CD4-positive, alpha-beta memory T cell (primary cell): ENCODE measurements around the gene DRD3. TPM values are rescaled to one million over a fixed set of nuclear protein-coding genes. Genes with fewer than 3 reads are reported as not detected.

ENCODE experiments used
- CTCF ChIA-PET: fragments of 350-600 bp; sonication (Branson Sonifier 250); formaldehyde crosslinking; loops from one replicate; lab custom pipeline; 2021; ENCODE audit warnings: inconsistent platforms; ENCODE audit not compliant: partially characterized antibody; lab: Charles Lee
- POLR2A ChIA-PET: fragments of 350-600 bp; sonication (Branson Sonifier 250); formaldehyde crosslinking; loops from one replicate; lab custom pipeline; 2021; ENCODE audit not compliant: partially characterized antibody; lab: Charles Lee
- DNase-seq, 5 donors: peaks; one replicate each; pipeline versions ENCODE4 v3.0.0 to v3.0.0-alpha.2; 2020 to 2022; ENCODE audit warnings: mixed read lengths in 1 of 5
- H3K27ac ChIP-seq: one replicate; pipeline ENCODE4 v1.7.0; 2013; ENCODE audit warnings: low read depth, low read length
- H3K27me3 ChIP-seq: 2 replicates; pipeline ENCODE4 v1.7.0; 2013; ENCODE audit warnings: mild to moderate bottlenecking, low read length, moderate library complexity; ENCODE audit not compliant: insufficient read depth
- H3K36me3 ChIP-seq: 2 replicates; pipeline ENCODE4 v1.7.0; 2013; ENCODE audit warnings: mild to moderate bottlenecking, low read length, moderate library complexity; ENCODE audit not compliant: insufficient read depth
- H3K4me1 ChIP-seq: 2 replicates; pipeline ENCODE4 v1.7.0; 2013; ENCODE audit warnings: mild to moderate bottlenecking, low read length, moderate library complexity; ENCODE audit not compliant: insufficient read depth
- H3K4me3 ChIP-seq, 2 donors: one replicate each; pipeline ENCODE4 v1.7.0; 2013; ENCODE audit warnings: low read length in 2 of 2, mild to moderate bottlenecking in 1 of 2
- H3K9me3 ChIP-seq, 2 donors: one replicate each; pipeline ENCODE4 v1.7.0; 2013; ENCODE audit warnings: low read length in 2 of 2, control low read depth in 1 of 2; ENCODE audit not compliant: control insufficient read depth in 1 of 2
- H3K27ac Mint-ChIP-seq, 7 donors: one replicate each; pipeline ENCODE4 v1.8.0; 2020 to 2021; ENCODE audit warnings: mixed read lengths in 7 of 7, mild to moderate bottlenecking in 6 of 7, inconsistent platforms in 3 of 7, moderate library complexity in 3 of 7
- H3K27me3 Mint-ChIP-seq, 2 donors: one replicate each; pipeline ENCODE4 v1.8.0; 2020 to 2021; ENCODE audit warnings: mixed read lengths in 2 of 2
- H3K36me3 Mint-ChIP-seq, 2 donors: one replicate each; pipeline ENCODE4 v1.8.0; 2020 to 2021; ENCODE audit warnings: mixed read lengths in 2 of 2, inconsistent platforms in 1 of 2, mild to moderate bottlenecking in 1 of 2
- H3K4me1 Mint-ChIP-seq, 4 donors: one replicate each; pipeline ENCODE4 v1.8.0; 2020 to 2021; ENCODE audit warnings: mixed read lengths in 4 of 4, mild to moderate bottlenecking in 1 of 4
- H3K4me3 Mint-ChIP-seq, 8 donors: one replicate each; pipeline ENCODE4 v1.8.0; 2020 to 2021; ENCODE audit warnings: mixed read lengths in 8 of 8, mild to moderate bottlenecking in 7 of 8, moderate library complexity in 6 of 8, inconsistent platforms in 3 of 8
- H3K9me3 Mint-ChIP-seq, 8 donors: one replicate each; pipeline ENCODE4 v1.8.0; 2020 to 2021; ENCODE audit warnings: mixed read lengths in 8 of 8, mild to moderate bottlenecking in 5 of 8, inconsistent platforms in 3 of 8, moderate library complexity in 1 of 8
- intact Hi-C: fragments of 100-400 bp; cut with micrococcal nuclease; formaldehyde crosslinking; loops from one replicate; pipeline ENCODE4 v1.15.1; 2023
- polyA plus RNA-seq, 2 donors: library from polyadenylated mRNA; unstranded; fragments of 300-500 nt; fragmentation: Illumina TruSeq; gene quantifications; one replicate each; pipeline ENCODE4 v1.2.3, GENCODE V29; 2021
- total RNA-seq, 2 experiments: library from RNA; stranded (reverse); gene quantifications; one replicate each; pipeline ENCODE4 v1.2.3, GENCODE V29; 2021

The DRD3 gene
- total and polyA plus RNA-seq, 4 experiments from 2014 or later, result 0.28 to 0.35 TPM; not detected in 2

DNA sequence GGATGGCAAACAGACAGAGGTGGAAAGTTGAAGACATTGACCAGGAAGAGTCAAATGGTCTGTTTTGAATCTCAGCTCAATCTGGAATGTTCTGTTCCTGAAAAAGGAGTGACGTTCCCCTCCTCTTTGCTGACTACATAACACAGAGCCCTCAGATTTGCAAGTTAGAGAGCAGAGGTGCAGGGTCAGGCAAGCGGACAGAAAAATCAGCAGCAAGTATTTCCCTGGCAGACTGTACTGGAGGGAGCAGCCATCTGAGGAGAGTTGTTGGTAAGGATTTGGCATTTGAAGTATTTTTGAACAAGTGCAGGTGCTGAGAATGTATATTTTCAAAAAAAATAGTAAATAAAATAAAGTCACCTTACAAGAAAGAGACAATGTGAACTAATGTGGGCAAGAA lies 40.9 kb upstream of the DRD3 start:
- CTCF ChIA-PET, result interaction anchor here (2.4 to 7.4 kb wide), 2 partner anchors 12 to 74 kb away, joined by 9 to 138 read pairs; partner anchors contain the start of gene TIGIT
- Mint-ChIP-seq H3K27ac (peak overlapping the region in 5 of 7 donors; percentile 68 to 96 (median 91)), H3K4me1 (peaks cover 0 to 49% (median 20%) of the 10 kb centered on the region in 4 donors), H3K4me3 (peak overlapping the region in 3 of 8 donors; percentile 44 to 57 (median 45)), H3K27me3 (no peaks in the 10 kb centered on the region), H3K36me3 (peaks cover 6 to 16% of the 10 kb centered on the region in 2 donors), H3K9me3 (peaks cover 2 to 9% (median 5%) of the 10 kb centered on the region in 8 donors)
- Histone ChIP-seq H3K4me3 (no peak overlapping the region), H3K9me3 (peaks cover 0 to under 1% of the 10 kb centered on the region in 2 donors), H3K27me3 (no peaks in the 10 kb centered on the region), H3K27ac (no peak overlapping the region), H3K36me3 (no peaks in the 10 kb centered on the region), H3K4me1 (peaks cover 100% of the 10 kb centered on the region)
- POLR2A ChIA-PET, result interaction anchor here (0.7 to 8.4 kb wide), 3 partner anchors 14 to 474 kb away, joined by 3 to 309 read pairs (median 188); partner anchors contain the start of genes NAA50, TIGIT and ZNF80
- intact Hi-C loops, result loop anchor here (10.0 kb wide), 1 partner anchor 1565 kb away; no protein-coding TSS in a partner anchor
- DNase-seq, result no peak

DNA sequence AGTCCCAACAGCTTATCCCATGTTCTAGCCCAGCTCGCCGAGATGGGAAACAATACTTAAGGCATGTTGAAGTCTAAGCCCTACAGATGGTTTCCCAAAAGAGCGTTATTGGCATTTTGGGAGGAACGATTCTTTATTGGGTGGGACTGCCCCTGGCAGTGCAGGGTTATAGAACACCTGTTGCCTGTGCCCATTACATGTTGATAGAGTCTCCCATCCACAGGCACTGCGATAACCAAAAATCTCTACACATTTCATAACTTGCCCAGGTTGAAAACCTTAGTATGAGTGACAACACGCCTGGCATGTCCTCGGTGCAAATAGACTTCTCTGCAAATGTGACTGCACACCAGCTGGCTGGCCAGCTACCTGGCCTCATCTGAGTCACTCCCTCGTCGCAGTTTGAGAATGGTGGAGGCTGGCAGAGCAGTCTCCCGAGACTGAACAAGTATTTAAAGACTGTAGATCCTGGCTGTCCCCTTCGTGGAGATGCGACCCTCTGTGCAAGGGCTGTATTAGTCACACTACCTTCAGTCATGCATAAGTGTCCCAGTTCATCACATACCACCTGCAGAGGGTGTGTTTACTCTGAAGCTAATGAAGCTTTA lies 39.8 kb upstream of the DRD3 start:
- no peak overlapping the region for H3K4me3 ChIP-seq
- Mint-ChIP-seq H3K27me3 (no peaks in the 10 kb centered on the region), H3K9me3 (no peaks in the 10 kb centered on the region), H3K4me1 (peaks cover 0 to 44% (median 17%) of the 10 kb centered on the region in 4 donors), H3K4me3 (peak overlapping the region in 2 of 8 donors; percentile 5 to 16), H3K36me3 (peaks cover 6 to 9% of the 10 kb centered on the region in 2 donors), H3K27ac (peak overlapping the region in 3 of 7 donors; percentile 11 to 89 (median 81))
- no peaks in the 10 kb centered on the region for H3K36me3 ChIP-seq
- intact Hi-C loops, result loop anchor here (10.0 kb wide), 1 partner anchor 1566 kb away; no protein-coding TSS in a partner anchor
- no peaks in the 10 kb centered on the region for H3K27me3 ChIP-seq
- H3K4me1 ChIP-seq, result peaks cover 99% of the 10 kb centered on the region
- DNase-seq, result no peak
- no peaks in the 10 kb centered on the region for H3K9me3 ChIP-seq
- ChIA-PET POLR2A (interaction anchor here (0.7 to 8.4 kb wide), 9 partner anchors 8 to 928 kb away, joined by 3 to 309 read pairs (median 12); partner anchors contain the start of genes NAA50, TIGIT and ZNF80), CTCF (interaction anchor here (0.9 to 7.4 kb wide), 6 partner anchors 9 to 81 kb away, joined by 3 to 138 read pairs (median 8); partner anchors contain the start of gene TIGIT)
- no peak overlapping the region for H3K27ac ChIP-seq

DNA sequence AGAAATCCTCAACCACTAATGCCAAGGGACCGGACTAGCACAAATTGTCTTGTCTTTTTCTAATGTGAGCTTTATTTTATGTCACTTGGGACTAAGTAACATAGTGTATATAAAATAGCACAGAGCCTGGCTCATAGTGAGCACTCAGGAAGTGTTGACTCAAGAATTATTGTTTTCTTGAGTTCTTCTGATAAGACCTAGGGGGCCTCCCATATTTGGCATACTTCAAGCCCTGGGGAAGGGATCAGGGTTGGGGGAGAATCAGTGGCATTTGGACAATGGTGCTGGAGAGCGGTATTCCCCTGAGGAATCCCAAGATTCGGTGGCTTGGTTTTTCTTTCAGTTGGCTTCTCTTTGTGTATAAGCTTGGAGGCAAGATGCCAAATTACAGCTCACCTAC lies 39.2 kb upstream of the DRD3 start:
- peaks cover 99% of the 10 kb centered on the region for H3K4me1 ChIP-seq
- no peak for DNase-seq
- no peaks in the 10 kb centered on the region for H3K36me3 ChIP-seq
- POLR2A ChIA-PET, result interaction anchor here (0.6 to 8.4 kb wide), 11 partner anchors 9 to 928 kb away, joined by 3 to 309 read pairs (median 6); partner anchors contain the start of genes TIGIT and ZNF80
- Mint-ChIP-seq H3K4me3 (peak overlapping the region in 5 of 8 donors; percentile 14 to 55 (median 31)), H3K9me3 (no peaks in the 10 kb centered on the region), H3K27ac (peak overlapping the region in 3 of 7 donors; percentile 8 to 83 (median 67)), H3K4me1 (peaks cover 0 to 44% (median 17%) of the 10 kb centered on the region in 4 donors), H3K27me3 (no peaks in the 10 kb centered on the region), H3K36me3 (peaks cover 5 to 6% of the 10 kb centered on the region in 2 donors)
- H3K4me3 ChIP-seq, result no peak overlapping the region
- CTCF ChIA-PET, result interaction anchor here (0.9 to 7.4 kb wide), 6 partner anchors 10 to 81 kb away, joined by 3 to 138 read pairs (median 8); partner anchors contain the start of gene TIGIT
- no peak overlapping the region for H3K27ac ChIP-seq
- H3K9me3 ChIP-seq, result no peaks in the 10 kb centered on the region
- intact Hi-C loops, result loop anchor here (10.0 kb wide), 1 partner anchor 1567 kb away; no protein-coding TSS in a partner anchor
- H3K27me3 ChIP-seq, result no peaks in the 10 kb centered on the region

DNA sequence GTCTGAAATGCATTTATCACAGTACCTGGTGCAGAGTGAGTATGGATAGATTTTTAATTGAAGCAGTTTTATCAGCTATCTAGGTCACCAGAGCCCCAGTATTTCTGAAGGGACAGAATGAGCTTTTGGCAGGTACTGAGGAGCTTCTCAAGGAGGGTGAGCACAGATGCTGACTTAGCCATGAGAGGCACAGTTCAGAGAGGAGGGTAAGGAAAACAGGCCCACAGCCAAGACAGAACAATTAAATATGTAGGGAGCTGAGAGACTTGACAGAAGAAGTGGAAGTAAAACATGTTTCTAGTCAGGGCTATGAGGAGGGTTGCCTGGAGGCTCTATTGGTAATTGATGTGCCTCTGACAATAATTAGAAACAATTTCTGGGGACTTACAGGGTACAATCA lies 38.4 kb upstream of the DRD3 start:
- POLR2A ChIA-PET, result interaction anchor here (0.6 to 8.4 kb wide), 8 partner anchors 10 to 101 kb away, joined by 3 to 309 read pairs (median 14); partner anchors contain the start of genes TIGIT and ZNF80
- intact Hi-C loops, result loop anchor here (10.0 kb wide), 1 partner anchor 1568 kb away; no protein-coding TSS in a partner anchor
- H3K9me3 Mint-ChIP-seq, result no peaks in the 10 kb centered on the region
- no peak overlapping the region for H3K4me3 ChIP-seq
- DNase-seq, result no peak
- H3K36me3 Mint-ChIP-seq, result peaks cover 5 to 6% of the 10 kb centered on the region in 2 donors
- H3K36me3 ChIP-seq, result no peaks in the 10 kb centered on the region
- peaks cover 99% of the 10 kb centered on the region for H3K4me1 ChIP-seq
- peak overlapping the region; percentile 1 for H3K27ac ChIP-seq
- CTCF ChIA-PET, result interaction anchor here (0.8 to 7.4 kb wide), 6 partner anchors 10 to 201 kb away, joined by 3 to 138 read pairs (median 8); partner anchors contain the start of gene TIGIT
- peak overlapping the region in 2 of 7 donors; percentile 81 to 83 for H3K27ac Mint-ChIP-seq
- H3K4me3 Mint-ChIP-seq, result peak overlapping the region in 4 of 8 donors; percentile 1 to 31 (median 22)
- H3K9me3 ChIP-seq, result no peaks in the 10 kb centered on the region
- peaks cover 0 to 47% (median 19%) of the 10 kb centered on the region in 4 donors for H3K4me1 Mint-ChIP-seq
- no peaks in the 10 kb centered on the region for H3K27me3 ChIP-seq
- no peaks in the 10 kb centered on the region for H3K27me3 Mint-ChIP-seq

DNA sequence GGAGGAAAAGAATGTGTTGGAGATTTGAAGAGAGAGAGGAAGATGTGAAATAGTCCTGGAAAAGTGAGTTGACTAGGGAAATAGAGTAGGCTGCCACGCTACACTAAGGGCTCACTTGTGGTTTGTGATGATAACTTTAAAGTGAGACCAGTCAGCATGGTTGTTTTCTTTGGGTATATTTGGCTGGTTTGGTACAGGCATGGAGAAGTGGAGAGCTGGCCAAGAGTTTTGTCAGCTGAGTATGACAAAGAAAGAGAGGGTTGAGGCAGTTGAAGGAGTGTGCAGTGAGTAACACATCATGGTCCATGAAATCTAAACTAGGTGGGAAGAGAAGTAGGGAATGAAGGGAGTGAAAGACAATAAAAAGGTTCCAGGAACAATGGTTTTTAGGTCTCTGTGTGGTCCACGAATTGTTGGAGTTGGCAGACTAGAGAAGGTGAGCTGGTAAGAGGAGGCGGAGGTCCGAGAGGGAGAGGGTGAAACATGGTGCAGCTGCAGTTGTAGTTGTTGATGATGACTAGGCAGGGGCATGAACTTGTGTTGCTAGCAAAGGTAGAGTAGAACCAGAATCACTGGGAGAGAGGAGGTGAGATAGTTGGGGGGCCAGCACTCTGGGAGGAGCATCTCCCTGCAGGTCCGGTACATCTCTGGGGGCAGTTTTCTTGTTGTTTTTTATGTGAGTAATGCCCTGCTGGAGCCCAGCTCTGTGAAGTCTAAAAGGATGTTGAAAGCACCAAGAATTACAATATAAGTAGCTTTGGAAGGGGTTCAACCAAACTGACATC lies 37.5 kb upstream of the DRD3 start:
- Mint-ChIP-seq H3K4me1 (peaks cover 0 to 38% (median 14%) of the 10 kb centered on the region in 4 donors), H3K27me3 (no peaks in the 10 kb centered on the region), H3K36me3 (peaks cover 0 to 6% of the 10 kb centered on the region in 2 donors), H3K27ac (no peak overlapping the region), H3K4me3 (peak overlapping the region in 2 of 8 donors; percentile 7), H3K9me3 (no peaks in the 10 kb centered on the region)
- Histone ChIP-seq H3K36me3 (no peaks in the 10 kb centered on the region), H3K4me3 (peak overlapping the region in 1 of 2 donors; percentile 0), H3K27ac (peak overlapping the region; percentile 86), H3K4me1 (peaks cover 96% of the 10 kb centered on the region), H3K27me3 (no peaks in the 10 kb centered on the region), H3K9me3 (no peaks in the 10 kb centered on the region)
- ChIA-PET CTCF (interaction anchor here (0.7 to 7.4 kb wide), 4 partner anchors 69 to 202 kb away, joined by 3 to 138 read pairs (median 7); partner anchors contain the start of gene TIGIT), POLR2A (interaction anchor here (2.5 to 8.4 kb wide), 6 partner anchors 11 to 91 kb away, joined by 12 to 309 read pairs (median 40); partner anchors contain the start of genes TIGIT and ZNF80)
- intact Hi-C loops, result loop anchor here (10.0 kb wide), 1 partner anchor 1568 kb away; no protein-coding TSS in a partner anchor
- DNase-seq, result no peak
